Muscle of arm (tissue), 12 donors: ENCODE data around the gene SBF2. TPM values are rescaled to one million over a fixed set of nuclear protein-coding genes. Genes with fewer than 3 reads are reported as not detected.
"Not testable (repeated sequence)": the region's sequence is repeated elsewhere in the genome, so short reads cannot be mapped to it uniquely, and the experiment has no call there.

Experiments used
- DNase-seq: peaks from one replicate; pipeline ENCODE4 v3.0.0-alpha.2; 2013
- polyA plus RNA-seq, 12 donors: library from polyadenylated mRNA; unstranded; fragments of 120-200 nt; gene quantifications; one replicate each; pipeline ENCODE4 v1.2.1, GENCODE V29; 2013; ENCODE audit not compliant: insufficient read length in 12 of 12

SBF2 gene
- polyA plus RNA-seq, 12 donors, result 18.3 to 53.2 (median 25.3) TPM; not detected in 1

DNA sequence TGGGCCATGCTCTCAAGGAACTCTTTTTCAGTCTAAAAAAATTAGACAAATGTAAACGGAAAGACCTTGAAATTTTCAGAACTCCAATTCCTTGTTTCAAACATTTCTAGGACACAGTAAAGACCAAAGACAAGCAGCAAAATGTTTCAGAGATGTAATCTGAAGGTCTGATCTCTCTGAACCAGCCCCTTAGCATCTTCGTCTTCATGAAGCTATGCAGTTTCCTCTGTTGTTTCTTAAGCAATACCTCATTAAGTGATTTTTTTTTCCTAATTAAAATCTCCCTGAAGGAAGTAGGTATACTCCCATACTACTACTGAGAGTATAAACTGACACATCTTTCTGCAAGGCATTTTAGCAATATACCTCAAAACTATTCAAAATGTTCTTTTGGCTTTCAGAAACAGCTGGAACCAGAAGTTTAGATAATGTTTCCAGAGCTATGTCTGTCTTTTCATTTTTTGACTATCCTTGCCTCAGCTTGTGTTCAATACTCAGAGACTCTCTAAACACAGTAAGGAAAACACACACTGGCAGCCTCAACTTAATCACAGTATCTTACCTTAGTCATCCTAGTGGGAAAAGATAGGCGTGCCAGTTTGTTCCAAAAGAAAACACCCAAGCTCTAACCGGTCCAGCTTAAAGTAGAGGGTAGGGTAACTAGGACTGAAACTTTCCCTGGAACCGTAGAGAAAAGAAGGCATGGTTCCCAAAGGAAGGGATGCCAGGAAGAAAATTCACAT, 25.1 kb downstream of the SBF2 start:
- DNase-seq, result no peak

DNA sequence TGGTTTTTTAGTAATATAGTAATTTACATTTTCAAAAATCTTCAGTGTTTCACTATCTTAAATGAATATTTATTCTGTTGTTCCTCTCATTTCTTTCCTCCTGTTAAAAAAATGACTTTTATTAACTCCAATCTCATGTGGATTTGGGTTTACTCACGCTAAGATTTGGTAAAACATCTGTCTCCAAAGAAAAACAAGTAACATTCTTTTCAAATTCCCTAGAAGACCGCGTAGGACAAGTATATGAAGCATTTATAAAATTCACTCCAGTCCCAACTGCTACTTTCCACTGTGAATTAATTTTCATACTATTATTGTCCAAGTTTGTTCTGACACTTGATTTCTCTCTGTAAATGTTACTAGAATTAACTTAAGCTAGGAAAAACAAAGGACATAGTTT, 26.2 kb downstream of the SBF2 start:
- DNase-seq, result no peak

GRCh38 chr11:10265936-10266335, 28.1 kb downstream of the SBF2 start:
- DNase-seq, result no peak

- DNase-seq, result not testable (repeated sequence)
These were observed 29.3 kb downstream of the SBF2 start for GRCh38 chr11:10264716-10265115.

GRCh38 chr11:10263929-10264328, 30.1 kb downstream of the SBF2 start:
- DNase-seq, result no peak

- DNase-seq, result no peak
These were observed 32.2 kb downstream of the SBF2 start for GRCh38 chr11:10261821-10262220.

GRCh38 chr11:10257478-10257877, 36.5 kb downstream of the SBF2 start:
- no peak for DNase-seq

DNA sequence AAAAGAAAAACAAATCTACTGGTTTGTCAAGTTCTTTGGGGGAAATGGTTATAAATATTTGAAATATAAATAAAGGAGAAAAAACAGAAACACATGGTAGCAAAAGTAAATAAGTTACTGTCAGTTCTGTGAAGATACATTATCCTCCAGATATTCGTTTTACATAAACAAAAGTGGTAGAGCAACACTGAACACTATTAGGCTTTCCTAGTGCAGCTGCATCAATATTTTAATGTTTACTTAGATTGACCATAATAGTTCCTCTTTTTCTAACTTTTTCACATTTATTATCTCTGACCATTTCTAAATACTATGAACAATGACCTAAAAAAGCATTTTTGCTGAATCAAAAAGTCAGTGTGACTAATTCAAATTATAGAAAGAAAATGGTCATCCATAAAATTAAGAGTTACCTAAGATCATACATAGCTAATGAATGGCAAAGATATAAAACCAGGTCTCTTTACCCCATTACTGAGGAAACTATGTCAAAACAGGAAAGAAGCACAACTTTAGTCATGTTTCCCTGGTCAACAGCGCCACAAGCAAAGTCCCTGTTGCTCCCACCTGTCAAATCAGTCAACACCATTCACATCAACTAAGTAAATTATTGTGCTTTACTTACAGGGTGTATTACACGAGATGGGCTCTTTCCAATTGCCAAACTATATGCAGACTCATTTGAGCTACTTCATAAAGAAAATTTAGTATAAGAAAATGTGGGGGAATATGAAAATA, 38.5 kb downstream of the SBF2 start:
- no peak for DNase-seq

DNA sequence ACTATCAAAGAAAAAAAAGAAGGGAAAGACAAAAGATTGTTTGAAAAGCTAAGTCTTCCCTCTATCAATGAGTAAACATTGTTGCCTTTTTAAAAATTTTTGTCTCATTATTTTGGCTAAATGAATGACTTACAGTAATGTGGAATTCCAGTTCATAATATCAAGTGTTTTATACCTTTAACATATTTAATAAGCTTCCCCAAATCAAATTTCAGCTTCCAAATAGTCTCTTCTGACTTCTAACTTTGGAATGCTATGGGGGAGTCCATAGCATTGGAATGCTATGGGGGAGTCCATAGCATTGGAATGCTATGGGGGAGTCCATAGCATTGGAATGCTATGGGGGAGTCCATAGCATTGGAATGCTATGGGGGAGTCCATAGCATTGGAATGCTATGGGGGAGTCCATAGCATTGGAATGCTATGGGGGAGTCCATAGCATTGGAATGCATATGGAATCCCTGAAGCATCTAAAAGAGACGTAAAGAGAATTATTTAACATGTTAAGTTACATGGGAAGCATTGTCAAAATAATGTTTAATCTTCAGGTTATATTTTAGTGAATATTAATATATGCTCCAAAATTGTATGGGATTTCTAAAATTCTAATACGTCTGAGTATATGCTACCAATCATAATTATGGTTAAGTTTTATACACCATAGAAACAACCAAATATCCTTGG, 44.4 kb downstream of the SBF2 start:
- not testable (repeated sequence) for DNase-seq

- DNase-seq, result no peak
These were observed 47.0 kb downstream of the SBF2 start for GRCh38 chr11:10247011-10247410.

DNA sequence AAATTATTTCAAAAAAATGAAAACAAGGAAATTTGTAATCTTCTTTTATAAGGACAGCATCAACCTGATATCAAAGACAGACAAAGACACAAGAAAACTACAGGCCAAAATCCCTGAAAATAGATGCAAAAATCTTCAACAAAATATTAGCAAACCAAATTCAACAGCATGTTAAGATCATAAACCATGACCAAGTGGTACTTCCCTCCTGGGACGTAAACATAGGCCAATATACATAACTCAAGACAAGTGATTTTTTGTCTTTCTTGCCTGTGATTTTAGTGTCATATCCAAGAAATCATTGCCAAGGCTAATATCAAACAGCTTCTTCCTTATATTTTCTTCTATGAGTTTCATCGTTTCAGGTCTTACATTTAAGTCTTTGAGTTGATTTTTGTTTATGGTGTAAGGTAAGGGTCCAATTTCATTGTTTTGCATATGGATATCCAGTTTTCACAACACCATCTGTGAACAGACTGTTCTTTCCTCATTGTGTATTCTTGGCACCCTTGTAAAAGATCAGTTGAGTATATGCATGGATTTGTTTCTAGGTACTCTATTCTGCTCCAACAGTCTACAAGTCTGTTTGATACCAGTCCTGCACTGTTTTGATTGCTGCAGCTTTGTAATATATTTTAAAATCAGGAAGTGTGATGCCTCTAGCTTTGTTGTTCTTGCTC, 50.0 kb downstream of the SBF2 start:
- no peak for DNase-seq

GRCh38 chr11:10236840-10237239, 57.2 kb downstream of the SBF2 start:
- no peak for DNase-seq

GRCh38 chr11:10233581-10233980, 60.4 kb downstream of the SBF2 start:
- DNase-seq, result no peak

DNA sequence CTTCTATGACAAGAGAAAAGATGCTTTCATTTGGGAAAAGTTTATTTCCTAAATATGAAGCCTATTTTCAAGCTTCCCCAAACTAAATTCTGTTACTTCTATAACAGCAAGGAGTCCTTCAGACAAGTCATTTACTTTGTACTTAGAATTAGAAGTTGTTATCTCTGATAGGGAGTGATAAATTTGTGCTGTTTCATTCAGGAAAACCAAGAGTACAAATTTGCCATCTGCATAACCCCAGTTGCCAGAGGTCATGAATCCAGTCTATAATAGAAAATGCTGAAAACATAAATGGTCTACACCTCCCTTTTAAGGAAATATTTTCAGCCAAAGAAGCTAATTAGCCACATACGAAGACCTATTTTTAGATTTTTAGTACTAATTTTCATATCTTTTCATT, 61.3 kb downstream of the SBF2 start:
- DNase-seq, result no peak

GRCh38 chr11:10231803-10232202, 62.2 kb downstream of the SBF2 start:
- not testable (repeated sequence) for DNase-seq

GRCh38 chr11:10225553-10225952, 68.5 kb downstream of the SBF2 start:
- peak; percentile 7 for DNase-seq

DNA sequence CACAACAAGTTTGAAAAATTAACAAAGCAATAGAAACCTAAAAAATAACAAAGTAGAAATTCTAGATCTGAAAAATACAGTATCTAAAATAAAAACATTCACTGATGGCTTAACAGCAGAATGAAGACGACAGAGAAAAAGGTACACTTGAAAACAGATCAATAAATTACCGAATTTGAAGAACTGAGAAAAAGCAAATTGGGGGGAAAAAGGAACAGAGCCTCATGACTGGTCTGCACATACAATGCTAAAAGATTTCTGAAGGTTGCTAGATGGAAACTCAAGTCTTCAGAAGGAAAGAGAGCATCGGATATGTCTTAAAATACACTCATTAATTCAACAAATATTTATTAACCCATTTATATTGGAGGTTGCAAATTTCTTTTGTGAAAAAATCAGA, 71.6 kb downstream of the SBF2 start:
- DNase-seq, result no peak

GRCh38 chr11:10221342-10221741, 72.7 kb downstream of the SBF2 start:
- no peak for DNase-seq

DNA sequence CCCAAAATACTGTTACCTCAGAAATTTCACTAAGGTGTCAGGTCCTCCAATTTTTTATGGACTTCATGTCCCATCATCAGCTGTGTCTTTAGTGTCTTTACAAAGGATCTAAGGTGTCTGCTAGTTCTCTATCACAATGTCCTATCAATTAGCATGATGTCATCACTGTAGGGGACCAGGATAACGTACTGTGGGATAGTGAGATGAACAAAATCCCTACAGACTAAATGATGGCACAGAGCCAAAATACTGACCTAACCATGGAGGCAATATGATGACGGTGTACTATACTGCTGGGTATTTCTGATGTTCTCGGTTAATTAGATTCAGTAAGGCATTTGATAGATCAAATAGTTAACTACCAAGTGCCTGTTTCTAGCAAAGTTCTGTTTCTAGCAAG, 82.5 kb downstream of the SBF2 start:
- DNase-seq, result no peak

GRCh38 chr11:10209326-10209725, 84.7 kb downstream of the SBF2 start:
- DNase-seq, result no peak

GRCh38 chr11:10208131-10208575, 85.9 kb downstream of the SBF2 start:
- DNase-seq, result peak; percentile 47

GRCh38 chr11:10205928-10206327, 88.1 kb downstream of the SBF2 start:
- DNase-seq, result no peak
